ENCODE results near the gene CRLF2. TPM values are rescaled to one million over a fixed set of nuclear protein-coding genes. Genes with fewer than 3 reads are reported as not detected.

Gene CRLF2
- total and polyA plus RNA-seq, 2 of the 8 experiments (the other 6 are each of a cell fraction or from before 2014, with no cell fraction given), result 0.06 TPM; not detected in 1

- no peak overlapping the region for H3K23ac ChIP-seq (ENCODE audit: insufficient read length)
- H3K9me3 ChIP-seq (ENCODE audit: insufficient read depth in 2 of 2, low read depth in 1 of 2, low read length in 1 of 2), result peaks cover 0 to 15% of the 10 kb centered on the region in 2 experiments; a peak in 1 of 4 replicates
- no peaks in the 10 kb centered on the region for H3K36me3 ChIP-seq (ENCODE audit: control insufficient read depth in 2 of 4, insufficient read depth in 4 of 4, low read length in 3 of 4)
- no peak overlapping the region for H3K4me3 ChIP-seq (ENCODE audit: extremely low read depth in 1 of 4, insufficient read depth in 2 of 4, low read depth in 3 of 4, low read length in 4 of 4)
- H2BK120ac ChIP-seq (replicated peaks; ENCODE audit: low read depth, low read length), result no peak overlapping the region
- H3K27ac ChIP-seq (ENCODE audit: low read depth, low read length), result no peak overlapping the region
- no peak overlapping the region for H2BK5ac ChIP-seq (ENCODE audit: low read depth, low read length)
- no peak overlapping the region; the same call in 1 of the 2 replicates for H2BK20ac ChIP-seq (ENCODE audit: low read length)
- no peak overlapping the region for H3K9ac ChIP-seq (replicated peaks in 1 of 4; ENCODE audit: extremely low read depth in 1 of 4, low read depth in 3 of 4, low read length in 3 of 4)
- no peaks in the 10 kb centered on the region; a peak in 1 of 7 replicates for H3K27me3 ChIP-seq (replicated peaks in 1 of 4; ENCODE audit: control insufficient read depth in 3 of 4, extremely low read depth in 1 of 4, insufficient read depth in 3 of 4, low read length in 3 of 4)
- POLR2A ChIA-PET (ENCODE audit: partially characterized antibody), result no interaction called here
- H2AK5ac ChIP-seq (ENCODE audit: low read depth, low read length), result no peak overlapping the region
- no peak for TF ChIP-seq TAF7 (optimal IDR thresholded peaks at IDR 0.05; ENCODE audit: borderline replicate concordance, low read depth, low read length)
- no peak for TF ChIP-seq BCL11A (IDR thresholded peaks at IDR 0.05; ENCODE audit: low read depth in 2 of 2, low read length in 2 of 2)
- no peak for TF ChIP-seq JUND (IDR thresholded peaks at IDR 0.05; ENCODE audit: low read length)
- no peak for TF ChIP-seq EP300 (IDR thresholded peaks at IDR 0.05; ENCODE audit: borderline replicate concordance in 1 of 2, low read depth in 2 of 2, low read length in 2 of 2)
- no peak for TF ChIP-seq CREB1 (IDR thresholded peaks at IDR 0.05)
- TF ChIP-seq TBP (IDR thresholded peaks at IDR 0.05; ENCODE audit: low read depth, low read length), result no peak
- TF ChIP-seq E2F6 (IDR thresholded peaks at IDR 0.05), result no peak
- no peak for TF ChIP-seq SRF (IDR thresholded peaks at IDR 0.05; ENCODE audit: low read depth, low read length)
- no peak for TF ChIP-seq PHF8 (conservative IDR thresholded peaks at IDR 0.05; ENCODE audit: low read depth, low read length)
- no peak for TF ChIP-seq NANOG (IDR thresholded peaks at IDR 0.05; ENCODE audit: insufficient read depth, low read depth, low read length, poor library complexity, severe bottlenecking)
- no peak for TF ChIP-seq RAD21 (IDR thresholded peaks at IDR 0.05 in 1 of 2, conservative IDR thresholded peaks at IDR 0.05 in 1 of 2; ENCODE audit: low read depth in 2 of 2, low read length in 2 of 2)
- FAIRE-seq, result no peak
- DNase-seq (ENCODE audit: low read depth in 1 of 2, low spot score in 2 of 2), result no peak
- H4K91ac ChIP-seq (replicated peaks; ENCODE audit: insufficient read length, low read length), result no peak overlapping the region
- peaks cover 0 to 2% of the 10 kb centered on the region in 2 experiments for H4K20me1 ChIP-seq (replicated peaks in 1 of 2; ENCODE audit: control insufficient read depth in 1 of 2, insufficient read depth in 2 of 2, low read length in 2 of 2)
- no peak overlapping the region for H3K56ac ChIP-seq (replicated peaks; ENCODE audit: insufficient read length, low read depth, low read length)
- H3K4ac ChIP-seq (replicated peaks; ENCODE audit: insufficient read length, low read depth, low read length), result no peak overlapping the region
- CTCF ChIA-PET (ENCODE audit: partially characterized antibody), result no interaction called here
- H3K14ac ChIP-seq (ENCODE audit: insufficient read length), result no peak overlapping the region
- H3K23me2 ChIP-seq (ENCODE audit: low read depth, low read length), result peaks cover 8% of the 10 kb centered on the region; the same call in 1 of the 2 replicates
- H4K8ac ChIP-seq (ENCODE audit: extremely low read depth, insufficient read depth, low read length), result no peak overlapping the region
- WGBS, 2 experiments (ENCODE audit: extremely low coverage in 1 of 2, insufficient coverage in 1 of 2, insufficient read length in 1 of 2, insufficient replicate concordance in 2 of 2, low coverage in 1 of 2, low lambda C conversion rate in 2 of 2, missing lambda C conversion rate in 1 of 2), result 81% methylated on average over 15 of the region's 15 CpGs; no CpG with 5 or more reads in 1 of the 2 experiments
- peak overlapping the region; percentile 59; the same call in 1 of the 2 replicates for H2AFZ ChIP-seq (ENCODE audit: low read length)
- no peak overlapping the region for H4K5ac ChIP-seq (ENCODE audit: insufficient read length, low read depth, low read length)
- H2BK12ac ChIP-seq (ENCODE audit: low read depth, low read length), result no peak overlapping the region
- H3K4me2 ChIP-seq (ENCODE audit: insufficient read depth in 1 of 2, low read depth in 2 of 2, low read length in 2 of 2), result no peak overlapping the region
- H3K4me1 ChIP-seq (replicated peaks in 1 of 4; ENCODE audit: control insufficient read depth in 3 of 4, insufficient read depth in 4 of 4, low read length in 3 of 4), result no peaks in the 10 kb centered on the region
- H3K79me2 ChIP-seq (ENCODE audit: control insufficient read depth in 1 of 2, insufficient read depth in 2 of 2, low read length in 2 of 2), result no peaks in the 10 kb centered on the region
- no peaks in the 10 kb centered on the region for H3K79me1 ChIP-seq (ENCODE audit: low read depth, low read length)
- no peak overlapping the region for H2BK15ac ChIP-seq (ENCODE audit: low read length)
- no peak overlapping the region for H3K18ac ChIP-seq (ENCODE audit: extremely low read depth, low read length)
Observed at GRCh38 chrX:1231850-1232465, 19.5 kb upstream of the CRLF2 start.
